ENCODE measurements around the gene CEP104. TPM values are rescaled to one million over a fixed set of nuclear protein-coding genes. Genes with fewer than 3 reads are reported as not detected.
A peak's percentile ranks its signal among the peaks of the same experiment; 100 is the strongest.

Gene CEP104
- total and polyA plus RNA-seq, 9 of the 15 experiments (the other 6 are each of a cell fraction or from before 2014, with no cell fraction given) = 11.2 to 63.4 (median 42.6) TPM

DNA sequence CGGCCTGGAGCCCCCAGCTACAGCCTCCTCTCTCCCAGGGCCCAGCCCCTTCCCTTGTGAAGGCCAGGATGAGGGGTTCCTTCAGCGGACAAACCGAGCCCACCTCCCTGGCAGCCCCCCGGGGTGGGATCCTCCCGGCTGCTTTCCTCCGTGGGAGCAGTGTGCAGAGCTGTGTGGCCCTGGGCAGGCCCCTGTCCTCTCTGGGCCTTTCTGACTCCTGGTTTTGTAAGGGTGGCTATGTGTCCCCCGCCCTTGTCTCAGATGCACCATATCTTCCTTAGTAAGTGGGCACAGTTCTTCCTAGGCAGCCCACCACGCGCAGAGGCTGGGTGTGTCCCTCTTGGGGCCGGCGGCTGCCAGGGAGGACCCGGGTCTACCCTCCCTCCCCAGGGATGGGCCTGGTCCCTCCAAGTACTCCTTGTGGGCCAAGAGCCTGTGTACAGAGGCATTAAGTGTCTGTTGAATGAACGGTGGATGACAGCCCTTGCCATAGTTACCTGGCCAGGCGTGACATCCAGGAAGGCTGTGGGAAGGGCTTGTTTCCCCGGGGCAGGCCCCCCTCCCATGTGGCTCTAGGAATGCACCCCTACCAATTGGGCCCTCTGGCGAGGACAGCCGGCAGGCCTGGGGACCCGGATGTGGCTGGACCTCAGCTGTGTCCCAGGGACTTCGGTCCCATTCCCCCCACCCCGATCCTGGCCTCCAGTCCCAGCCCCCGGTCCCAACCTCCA, 80.6 kb downstream of the CEP104 start (continued):
- TF ChIP-seq, protein P1, sequence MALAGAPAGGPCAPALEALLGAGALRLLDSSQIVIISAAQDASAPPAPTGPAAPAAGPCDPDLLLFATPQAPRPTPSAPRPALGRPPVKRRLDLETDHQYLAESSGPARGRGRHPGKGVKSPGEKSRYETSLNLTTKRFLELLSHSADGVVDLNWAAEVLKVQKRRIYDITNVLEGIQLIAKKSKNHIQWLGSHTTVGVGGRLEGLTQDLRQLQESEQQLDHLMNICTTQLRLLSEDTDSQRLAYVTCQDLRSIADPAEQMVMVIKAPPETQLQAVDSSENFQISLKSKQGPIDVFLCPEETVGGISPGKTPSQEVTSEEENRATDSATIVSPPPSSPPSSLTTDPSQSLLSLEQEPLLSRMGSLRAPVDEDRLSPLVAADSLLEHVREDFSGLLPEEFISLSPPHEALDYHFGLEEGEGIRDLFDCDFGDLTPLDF (CRISPR knock-in tag; IDR thresholded peaks at IDR 0.05) = 0 out of 2 replicates have a peak, but pooled peaks have one; percentile 4
- TF ChIP-seq RREB1 (CRISPR knock-in tag; IDR thresholded peaks at IDR 0.05) (no peak), KAT8 (IDR thresholded peaks at IDR 0.05; ENCODE audit: low read depth) (no peak), ZFP36 (IDR thresholded peaks at IDR 0.05; ENCODE audit: low read depth, low read length, partially characterized antibody) (peak; percentile 61), ADNP (tag; IDR thresholded peaks at IDR 0.05) (no peak), SUPT5H (IDR thresholded peaks at IDR 0.05) (peak; percentile 20; the same call in 1 of the 2 replicates), REST (IDR thresholded peaks at IDR 0.05; ENCODE audit: borderline replicate concordance) (peak; percentile 3; the same call in 1 of the 2 replicates), REST (CRISPR knock-in tag; IDR thresholded peaks at IDR 0.05; ENCODE audit: low read depth) (no peak), L3MBTL2 (IDR thresholded peaks at IDR 0.05) (peak; percentile 67)
- TF ChIP-seq, protein P2, sequence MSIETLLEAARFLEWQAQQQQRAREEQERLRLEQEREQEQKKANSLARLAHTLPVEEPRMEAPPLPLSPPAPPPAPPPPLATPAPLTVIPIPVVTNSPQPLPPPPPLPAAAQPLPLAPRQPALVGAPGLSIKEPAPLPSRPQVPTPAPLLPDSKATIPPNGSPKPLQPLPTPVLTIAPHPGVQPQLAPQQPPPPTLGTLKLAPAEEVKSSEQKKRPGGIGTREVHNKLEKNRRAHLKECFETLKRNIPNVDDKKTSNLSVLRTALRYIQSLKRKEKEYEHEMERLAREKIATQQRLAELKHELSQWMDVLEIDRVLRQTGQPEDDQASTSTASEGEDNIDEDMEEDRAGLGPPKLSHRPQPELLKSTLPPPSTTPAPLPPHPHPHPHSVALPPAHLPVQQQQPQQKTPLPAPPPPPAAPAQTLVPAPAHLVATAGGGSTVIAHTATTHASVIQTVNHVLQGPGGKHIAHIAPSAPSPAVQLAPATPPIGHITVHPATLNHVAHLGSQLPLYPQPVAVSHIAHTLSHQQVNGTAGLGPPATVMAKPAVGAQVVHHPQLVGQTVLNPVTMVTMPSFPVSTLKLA (conservative IDR thresholded peaks at IDR 0.05) = peak in 1 of 2 experiments; percentile 5; a peak in 1 of 4 replicates
